Muscle of arm (tissue), 12 donors: ENCODE data around the gene TIAM1. TPM values are rescaled to one million over a fixed set of nuclear protein-coding genes. Genes with fewer than 3 reads are reported as not detected.

ENCODE experiments used
- DNase-seq: peaks from one replicate; pipeline ENCODE4 v3.0.0-alpha.2; 2013
- polyA plus RNA-seq, 12 donors: library from polyadenylated mRNA; unstranded; fragments of 120-200 nt; gene quantifications; one replicate each; pipeline ENCODE4 v1.2.1, GENCODE V29; 2013; ENCODE audit not compliant: insufficient read length in 12 of 12

The TIAM1 gene
- polyA plus RNA-seq, 12 donors = 8.7 to 27.6 (median 11.9) TPM; not detected in 1

DNA sequence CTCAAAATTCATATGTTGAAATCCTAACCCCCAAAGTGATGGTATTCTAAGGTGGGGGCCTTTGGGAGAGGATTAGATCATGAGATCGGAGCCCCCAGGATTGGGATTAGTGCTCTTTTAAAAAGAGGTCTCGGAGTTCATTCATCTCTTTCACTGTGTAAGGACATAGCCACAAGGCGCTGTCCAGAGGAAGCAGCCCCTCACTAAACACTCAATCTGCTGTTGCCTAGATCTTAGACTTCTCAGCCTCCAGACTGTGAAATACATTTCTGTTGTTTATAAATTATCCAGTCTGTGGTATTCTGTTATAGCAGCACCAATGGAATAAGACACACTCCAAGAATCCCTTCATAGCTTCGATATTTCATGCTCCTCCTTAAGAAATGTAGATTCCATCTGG lies 12.4 kb upstream of the TIAM1 start:
- no peak for DNase-seq

DNA sequence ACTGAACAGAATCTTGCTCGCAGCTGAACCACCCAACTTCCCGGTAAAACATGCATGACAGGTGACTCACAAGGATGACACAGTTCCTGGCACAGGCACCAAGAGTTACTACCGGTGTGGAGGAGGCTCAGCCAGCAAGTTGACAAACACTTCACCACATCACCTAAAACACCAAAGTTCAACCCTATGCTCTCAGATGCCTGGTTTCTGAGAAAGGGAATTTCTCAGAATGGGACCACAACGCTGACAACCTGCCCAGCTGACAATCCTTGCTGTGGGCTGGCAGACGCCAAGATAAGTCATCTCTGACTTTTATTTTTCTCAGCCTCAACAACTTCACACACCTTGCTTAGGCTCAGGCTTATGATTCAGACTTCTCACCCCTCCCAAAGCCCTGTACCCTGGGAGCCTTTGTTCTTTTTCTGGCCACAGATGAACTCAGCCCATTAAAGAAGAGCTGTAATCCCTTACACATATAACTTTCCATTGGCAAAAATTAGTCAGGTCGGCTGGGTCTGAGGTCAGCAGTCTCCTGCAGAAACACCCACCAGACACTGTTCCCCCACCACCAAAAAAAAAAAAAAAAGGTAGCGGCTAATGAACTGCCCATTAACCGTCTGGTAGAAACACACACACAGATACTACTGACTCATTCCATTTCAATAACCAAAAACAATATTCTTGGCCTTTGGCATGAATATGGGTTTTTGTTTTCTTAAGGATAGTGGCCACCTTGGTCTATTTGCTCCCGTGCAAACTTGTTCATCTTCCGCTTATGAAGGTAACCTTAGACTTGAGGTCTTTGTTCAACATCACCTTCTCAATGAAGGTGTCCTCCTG lies 10.8 kb upstream of the TIAM1 start:
- DNase-seq = no peak

DNA sequence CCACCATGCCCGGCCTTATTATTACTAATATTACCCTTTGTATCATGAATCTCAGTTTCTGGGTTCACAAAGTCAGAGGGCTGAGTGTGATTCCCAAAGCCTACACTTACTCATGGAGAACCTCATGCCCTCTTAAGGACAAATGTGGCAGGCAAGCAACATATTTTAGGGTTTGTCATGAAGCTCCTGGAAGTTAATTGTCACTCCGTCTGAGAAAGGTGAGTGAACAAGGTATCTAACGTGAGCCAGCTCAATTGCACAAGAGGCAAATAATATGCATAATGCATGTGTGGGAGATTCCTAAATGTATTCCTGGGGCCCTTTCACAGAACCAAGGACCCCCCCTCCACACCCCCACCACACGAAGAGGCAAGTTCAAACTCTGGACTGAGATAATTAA lies 10.1 kb upstream of the TIAM1 start:
- no peak for DNase-seq

GRCh38 chr21:31352836-31353235 lies 8.8 kb upstream of the TIAM1 start:
- DNase-seq = no peak

DNA sequence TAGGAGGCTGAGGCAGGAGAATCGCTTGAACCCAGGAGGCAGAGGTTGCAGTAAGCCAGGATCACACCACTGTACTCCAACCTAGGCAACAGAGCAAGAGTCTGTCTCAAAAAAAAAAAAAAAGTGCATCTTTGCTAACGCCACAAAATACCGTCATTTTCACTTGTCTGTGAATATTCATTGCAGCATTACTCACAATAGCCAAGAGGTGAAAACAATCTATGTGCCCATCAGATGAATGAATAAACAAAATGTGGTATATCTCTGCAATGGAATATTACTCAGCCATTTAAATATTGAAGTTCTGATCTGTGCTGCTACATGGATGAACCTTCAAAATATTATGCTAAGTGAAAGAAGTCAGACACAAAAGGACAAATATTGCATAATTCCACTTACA lies 7.9 kb upstream of the TIAM1 start:
- DNase-seq = no peak

DNA sequence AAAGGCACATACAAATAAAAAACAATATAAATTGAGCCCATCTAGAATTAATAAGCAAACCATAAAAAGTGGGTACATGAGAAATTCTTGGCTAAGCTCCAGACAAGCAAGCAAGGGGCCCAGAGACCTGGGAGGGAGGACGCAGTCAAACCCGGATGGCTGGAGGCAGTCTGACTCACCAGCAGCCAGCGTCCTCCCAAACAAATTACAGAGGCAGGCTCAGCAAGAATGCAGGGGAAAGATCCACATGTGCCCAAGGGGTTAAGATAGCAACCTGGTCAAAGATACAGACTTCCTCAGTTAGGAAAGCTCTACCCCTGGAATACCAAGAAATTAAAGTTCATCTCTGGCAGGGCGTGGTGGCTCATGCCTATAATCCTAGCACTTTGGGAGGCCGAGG lies 7.4 kb upstream of the TIAM1 start:
- DNase-seq = no peak

DNA sequence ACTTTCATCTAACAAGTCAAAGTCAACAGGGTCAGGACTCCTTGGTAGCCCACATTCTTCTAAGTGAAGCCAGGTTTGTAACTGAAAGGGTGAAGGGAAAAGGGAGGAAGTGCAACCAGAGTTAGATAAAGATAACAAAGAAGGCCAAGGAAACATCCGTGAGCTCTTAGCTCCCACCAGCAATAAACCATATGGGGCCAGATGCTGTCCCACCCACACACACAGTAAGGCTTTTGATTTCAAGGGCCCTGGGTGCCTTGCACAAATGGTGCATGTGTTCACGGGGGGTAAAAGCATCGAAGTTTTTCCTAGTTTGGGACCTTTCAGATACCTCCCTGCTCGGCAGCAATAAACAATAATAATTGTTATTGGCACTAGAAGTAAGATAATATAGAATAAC lies 5.1 kb upstream of the TIAM1 start:
- no peak for DNase-seq

DNA sequence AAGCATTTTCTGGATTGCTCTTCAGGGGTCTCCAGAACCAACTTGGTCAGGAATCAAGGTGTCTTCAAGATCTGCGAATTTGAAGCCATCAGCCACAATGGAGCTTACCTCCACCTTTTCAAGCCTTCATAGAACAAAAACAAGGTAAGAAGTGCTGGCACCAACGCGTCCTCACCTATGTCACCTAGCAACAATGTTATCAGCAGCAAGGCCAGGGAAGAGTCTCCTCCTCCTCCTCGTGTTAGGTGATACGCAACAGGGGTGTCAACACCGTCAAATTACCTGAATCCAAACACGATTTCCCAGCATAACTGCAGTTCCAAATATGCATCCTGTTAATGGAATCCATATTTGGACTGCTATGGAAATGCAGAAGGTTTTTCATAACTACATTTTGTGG lies 4.1 kb upstream of the TIAM1 start:
- no peak for DNase-seq

DNA sequence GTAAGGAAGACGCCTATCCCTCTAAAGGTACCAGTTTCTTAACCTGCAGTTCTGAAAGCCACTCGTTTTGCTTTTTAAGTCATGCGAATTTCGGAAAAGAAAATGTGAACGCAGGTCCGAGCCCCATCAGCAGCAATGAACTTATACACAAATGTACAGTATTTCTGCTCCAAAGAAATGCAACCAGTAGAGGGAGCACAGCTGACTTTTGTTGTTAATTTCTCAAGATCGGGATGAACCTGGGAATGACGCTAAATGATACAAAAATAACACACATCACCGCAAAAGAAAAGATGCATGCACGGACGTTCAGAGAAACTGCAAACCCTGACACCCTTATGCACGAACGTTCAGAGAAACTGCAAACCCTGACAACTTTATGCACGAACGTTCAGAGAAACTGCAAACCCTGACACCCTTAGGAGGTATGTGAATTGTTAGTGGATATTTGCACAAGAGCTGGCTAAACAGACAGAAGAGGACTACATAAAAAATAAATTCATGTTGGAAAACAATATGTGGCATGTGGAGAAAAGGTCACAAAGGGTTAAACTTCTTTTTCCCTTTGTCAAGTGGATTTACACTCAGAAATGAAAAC lies 3.5 kb upstream of the TIAM1 start:
- DNase-seq = peak; percentile 59

- no peak for DNase-seq
Observed at GRCh38 chr21:31346256-31346821, 2.3 kb upstream of the TIAM1 start.

GRCh38 chr21:31345136-31345535 lies 1.1 kb upstream of the TIAM1 start:
- DNase-seq = no peak

DNA sequence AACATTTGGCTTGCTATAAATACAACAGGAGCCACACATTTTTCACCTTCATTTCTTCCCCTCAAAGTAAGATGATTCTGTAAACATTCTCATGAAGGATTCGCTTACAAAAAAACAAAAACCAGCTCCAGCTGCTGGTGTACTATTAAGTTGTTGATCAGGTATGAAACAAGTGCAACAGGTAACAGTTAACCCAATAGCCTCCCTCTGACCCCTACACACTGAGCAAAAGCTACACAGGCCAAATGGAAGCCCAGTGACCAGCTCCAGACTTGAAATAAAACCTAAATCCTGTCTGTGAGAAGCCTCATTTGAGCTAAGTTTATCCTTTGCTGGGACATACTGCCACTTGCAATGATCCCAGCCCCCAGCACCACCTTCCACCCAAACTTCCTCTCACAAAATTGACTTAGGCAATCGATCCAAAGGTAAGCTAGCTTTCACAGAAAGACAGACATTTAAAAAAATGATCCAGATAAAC lies 991 bp downstream of the TIAM1 start:
- DNase-seq = no peak

- DNase-seq = no peak
Observed at GRCh38 chr21:31342348-31342747, 1.7 kb downstream of the TIAM1 start.

- DNase-seq = no peak
Observed at GRCh38 chr21:31340942-31341487, 3.0 kb downstream of the TIAM1 start.

GRCh38 chr21:31340514-31340913 lies 3.5 kb downstream of the TIAM1 start:
- no peak for DNase-seq

GRCh38 chr21:31339721-31340120 lies 4.3 kb downstream of the TIAM1 start:
- no peak for DNase-seq

DNA sequence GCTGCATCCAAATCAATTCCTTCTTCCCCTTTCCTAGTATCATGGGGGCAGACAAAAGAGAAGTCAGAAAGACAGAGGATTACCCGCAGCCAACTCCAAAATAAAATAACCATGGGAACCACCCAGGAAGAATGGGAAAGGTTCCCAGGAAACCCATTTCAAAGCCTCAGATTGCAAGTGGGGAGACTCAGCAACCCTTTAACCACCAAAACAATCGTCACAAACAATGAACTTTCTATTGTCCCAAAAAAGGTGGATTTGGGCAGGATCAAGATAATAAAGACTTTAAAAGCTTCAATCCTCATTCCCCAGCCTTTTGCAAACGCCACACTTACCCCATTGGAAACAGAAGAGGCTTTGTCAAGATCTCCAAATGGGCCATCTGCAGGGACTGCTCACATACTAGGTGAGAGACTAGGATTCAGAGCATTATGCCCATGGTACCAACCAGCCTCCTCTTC lies 5.1 kb downstream of the TIAM1 start:
- no peak for DNase-seq

DNA sequence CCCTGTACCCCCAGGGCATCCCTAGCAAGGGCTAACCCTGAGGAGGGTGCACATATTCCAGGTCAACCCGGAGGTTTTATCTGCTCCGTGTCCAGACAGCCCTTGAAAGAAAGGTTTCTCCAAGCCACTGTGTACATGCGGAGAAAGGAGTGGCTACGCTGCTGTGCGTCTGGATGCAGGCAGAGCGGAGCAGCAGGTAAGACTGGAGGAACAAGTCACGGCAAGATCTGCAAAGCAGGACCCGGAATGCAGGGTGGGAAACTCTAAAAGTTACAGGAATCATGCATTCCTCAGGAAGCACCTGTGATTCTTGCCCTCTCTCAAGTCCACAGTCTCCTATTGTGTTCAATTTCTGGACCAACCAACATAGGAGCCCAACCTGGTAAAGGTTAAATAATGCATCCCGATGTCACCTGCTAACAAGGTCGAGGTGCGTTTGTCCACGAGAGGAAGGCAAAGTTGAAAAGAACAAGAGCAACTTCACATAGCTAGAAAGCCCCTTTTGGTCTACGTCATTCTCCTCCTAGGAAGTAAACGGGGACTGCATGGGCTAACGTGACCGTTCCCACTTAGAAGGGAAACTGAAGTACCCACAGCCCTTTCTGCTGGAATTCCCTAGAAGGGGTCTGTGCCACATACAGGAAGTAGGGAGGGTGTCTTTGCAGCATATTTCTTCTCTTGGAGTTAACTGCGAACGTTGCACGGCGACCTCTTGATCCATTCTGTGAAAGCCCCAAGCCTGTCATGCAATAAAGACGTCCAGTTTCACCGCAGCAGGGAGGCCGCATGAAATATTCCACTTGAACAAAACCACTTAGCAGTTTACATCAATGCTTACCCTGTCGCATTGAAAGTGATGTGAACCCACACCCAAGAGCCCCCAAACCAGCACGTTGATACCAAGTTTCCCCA lies 5.8 kb downstream of the TIAM1 start:
- no peak for DNase-seq

DNA sequence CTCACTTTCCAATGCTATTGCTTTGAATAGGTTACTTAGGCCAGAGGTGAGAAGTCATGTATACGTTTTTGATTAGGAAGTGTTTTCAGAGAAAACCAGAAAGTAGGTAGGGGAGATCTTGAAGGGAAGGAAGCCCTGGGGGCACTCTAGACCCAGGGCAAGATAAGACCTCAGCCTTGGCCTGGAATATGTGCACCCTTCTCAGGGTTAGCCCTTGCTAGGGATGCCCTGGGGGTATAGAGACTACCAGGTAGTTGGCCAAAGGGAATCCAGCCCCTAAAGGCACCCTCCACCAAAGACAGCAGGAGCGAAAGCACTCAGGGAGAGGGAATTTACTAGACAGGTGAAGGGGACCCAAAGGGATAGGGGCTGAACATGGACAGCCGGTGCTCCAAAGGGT lies 7.0 kb downstream of the TIAM1 start:
- DNase-seq = no peak

DNA sequence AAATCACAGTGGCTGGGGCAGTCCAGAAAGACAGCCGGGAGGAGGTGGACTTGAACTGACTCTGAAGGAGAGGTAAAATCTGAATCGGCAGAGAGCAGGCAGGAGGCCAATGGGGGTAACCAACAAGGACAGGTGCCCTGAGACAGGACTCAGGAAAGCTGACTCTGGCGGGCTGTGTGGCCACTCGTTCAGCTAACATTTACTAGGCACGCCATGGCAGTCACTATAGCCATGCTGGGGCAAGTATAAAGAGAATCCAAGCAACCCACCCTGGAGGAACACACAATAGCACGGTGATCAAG lies 7.4 kb downstream of the TIAM1 start:
- no peak for DNase-seq

GRCh38 chr21:31335957-31336738 lies 7.9 kb downstream of the TIAM1 start:
- DNase-seq = peak; percentile 81
